ENCODE data around the gene TRPC1. TPM values are rescaled to one million over a fixed set of nuclear protein-coding genes. Genes with fewer than 3 reads are reported as not detected.

TRPC1 gene
- total RNA-seq, 1 experiment from 2014 or later, result 18.6 TPM

GRCh38 chr3:142782616-142783015, 58.8 kb downstream of the TRPC1 start:
- Histone ChIP-seq H2AFZ (ENCODE audit: low read length) (no peak overlapping the region), H2BK15ac (ENCODE audit: low read depth, low read length) (no peak overlapping the region), H3K79me1 (ENCODE audit: insufficient read depth, low read depth, low read length, poor library complexity, severe bottlenecking) (no peaks in the 10 kb centered on the region), H4K5ac (ENCODE audit: insufficient read length, low read depth, low read length) (no peak overlapping the region), H4K91ac (ENCODE audit: insufficient read length, low read depth, low read length) (no peak overlapping the region), H3T11ph (ENCODE audit: low read length) (no peak overlapping the region), H3K4ac (ENCODE audit: low read depth, low read length) (no peak overlapping the region), H3K23me2 (ENCODE audit: insufficient read length, low read depth, low read length, poor library complexity, severe bottlenecking) (no peaks in the 10 kb centered on the region), H2BK20ac (ENCODE audit: low read depth, low read length, poor library complexity, severe bottlenecking) (no peak overlapping the region), H3K56ac (ENCODE audit: insufficient read length, low read depth, low read length) (no peak overlapping the region), H2BK12ac (ENCODE audit: insufficient read length, low read depth, low read length) (no peak overlapping the region), H4K8ac (replicated peaks; ENCODE audit: insufficient read length, low read depth, low read length) (no peak overlapping the region), H3K23ac (ENCODE audit: insufficient read length, low read depth, low read length) (no peak overlapping the region), H3K9me3 (ENCODE audit: control insufficient read depth, low read depth, low read length) (no peaks in the 10 kb centered on the region), H2BK120ac (ENCODE audit: low read depth, low read length, poor library complexity, severe bottlenecking) (no peak overlapping the region), H2AK5ac (ENCODE audit: insufficient read length, low read length) (no peak overlapping the region), H3K9ac (ENCODE audit: extremely low read depth, insufficient read length, low read length) (no peak overlapping the region), H3K4me2 (ENCODE audit: insufficient read depth, insufficient read length, low read length) (no peak overlapping the region), H2BK5ac (ENCODE audit: insufficient read length, low read length) (no peak overlapping the region), H3K27me3 (ENCODE audit: insufficient read depth, low read length) (no peaks in the 10 kb centered on the region), H3K14ac (ENCODE audit: insufficient read depth, low read length) (no peak overlapping the region), H3K79me2 (ENCODE audit: insufficient read depth, low read length) (no peaks in the 10 kb centered on the region), H3K4me1 (ENCODE audit: insufficient read depth, low read length) (no peaks in the 10 kb centered on the region), H3K18ac (ENCODE audit: insufficient read length, low read depth, low read length) (no peak overlapping the region), H4K20me1 (ENCODE audit: control insufficient read depth, insufficient read depth, insufficient read length) (no peaks in the 10 kb centered on the region), H3K27ac (ENCODE audit: insufficient read length, low read depth, low read length) (no peak overlapping the region)
- H3K4me1 Mint-ChIP-seq, result no peaks in the 10 kb centered on the region
- no CpG with 5 or more reads among the region's 2 CpGs for WGBS (ENCODE audit: extremely low coverage, insufficient read length, low lambda C conversion rate)
- TF ChIP-seq, protein P1, sequence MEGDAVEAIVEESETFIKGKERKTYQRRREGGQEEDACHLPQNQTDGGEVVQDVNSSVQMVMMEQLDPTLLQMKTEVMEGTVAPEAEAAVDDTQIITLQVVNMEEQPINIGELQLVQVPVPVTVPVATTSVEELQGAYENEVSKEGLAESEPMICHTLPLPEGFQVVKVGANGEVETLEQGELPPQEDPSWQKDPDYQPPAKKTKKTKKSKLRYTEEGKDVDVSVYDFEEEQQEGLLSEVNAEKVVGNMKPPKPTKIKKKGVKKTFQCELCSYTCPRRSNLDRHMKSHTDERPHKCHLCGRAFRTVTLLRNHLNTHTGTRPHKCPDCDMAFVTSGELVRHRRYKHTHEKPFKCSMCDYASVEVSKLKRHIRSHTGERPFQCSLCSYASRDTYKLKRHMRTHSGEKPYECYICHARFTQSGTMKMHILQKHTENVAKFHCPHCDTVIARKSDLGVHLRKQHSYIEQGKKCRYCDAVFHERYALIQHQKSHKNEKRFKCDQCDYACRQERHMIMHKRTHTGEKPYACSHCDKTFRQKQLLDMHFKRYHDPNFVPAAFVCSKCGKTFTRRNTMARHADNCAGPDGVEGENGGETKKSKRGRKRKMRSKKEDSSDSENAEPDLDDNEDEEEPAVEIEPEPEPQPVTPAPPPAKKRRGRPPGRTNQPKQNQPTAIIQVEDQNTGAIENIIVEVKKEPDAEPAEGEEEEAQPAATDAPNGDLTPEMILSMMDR (conservative IDR thresholded peaks at IDR 0.05), result no peak
- no peak overlapping the region for H3K4me3 Mint-ChIP-seq
- H3K9me3 Mint-ChIP-seq, result no peaks in the 10 kb centered on the region
- no peak for DNase-seq
- H3K36me3 Mint-ChIP-seq (ENCODE audit: insufficient read depth in 1 of 3, low read depth in 3 of 3), result peaks cover 0 to 5% (median 4%) of the 10 kb centered on the region in 3 experiments; a peak in 3 of 7 replicates
- H3K27ac Mint-ChIP-seq, result peak overlapping the region in 1 of 3 experiments; percentile 34; a peak in 4 of 7 replicates
- no peaks in the 10 kb centered on the region for H3K27me3 Mint-ChIP-seq (ENCODE audit: low read depth)
